Vagina (tissue), 2 donors: ENCODE data around the gene RAB8A.

Experiments
- POLR2A ChIP-seq, 2 donors: fragments of 450-650 bp; IDR thresholded peaks; one replicate each; pipeline ENCODE4 v1.6.1; 2017; ENCODE audit warnings: antibody characterized with exemption in 2 of 2, mild to moderate bottlenecking in 2 of 2, moderate library complexity in 2 of 2
- POLR2AphosphoS5 ChIP-seq, 2 donors: sonication (generic); formaldehyde crosslinking; IDR thresholded peaks; one replicate each; pipeline ENCODE4 v1.9.0; 2017; ENCODE audit warnings: antibody characterized with exemption in 2 of 2, mild to moderate bottlenecking in 2 of 2, low read depth in 1 of 2; ENCODE audit not compliant: insufficient read depth in 1 of 2
- TF ChIP-seq, protein P1 (sequence below), 3 experiments: fragments of 450-650 bp in 2 of 3; fragments of 200-600 bp in 1 of 3; sonication (generic) in 1 of 3; IDR thresholded peaks; one replicate each; pipeline ENCODE4 v1.5.1; 2017 to 2019; ENCODE audit warnings: antibody characterized with exemption in 3 of 3, mild to moderate bottlenecking in 2 of 3, moderate library complexity in 2 of 3

DNA sequence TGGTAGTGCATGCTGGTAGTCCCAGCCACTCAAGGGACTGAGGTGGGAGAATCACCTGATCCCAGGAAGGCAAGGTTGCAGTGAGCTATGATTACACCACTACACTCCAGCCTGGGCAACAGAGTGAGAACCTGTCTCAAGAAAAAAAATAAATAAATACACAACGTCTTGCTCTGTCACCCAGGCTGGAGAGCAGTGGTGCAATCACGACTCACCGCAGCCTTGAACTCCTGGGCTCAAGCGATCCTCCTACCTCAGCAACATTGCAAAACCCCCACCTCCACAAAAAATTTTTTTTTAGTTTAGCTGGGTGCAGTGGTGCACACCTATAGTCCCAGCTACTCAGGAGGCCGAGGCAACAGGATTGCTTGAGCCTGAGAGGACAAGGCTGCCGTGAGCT, 26.6 kb upstream of the RAB8A start:
- TF ChIP-seq, protein P1, sequence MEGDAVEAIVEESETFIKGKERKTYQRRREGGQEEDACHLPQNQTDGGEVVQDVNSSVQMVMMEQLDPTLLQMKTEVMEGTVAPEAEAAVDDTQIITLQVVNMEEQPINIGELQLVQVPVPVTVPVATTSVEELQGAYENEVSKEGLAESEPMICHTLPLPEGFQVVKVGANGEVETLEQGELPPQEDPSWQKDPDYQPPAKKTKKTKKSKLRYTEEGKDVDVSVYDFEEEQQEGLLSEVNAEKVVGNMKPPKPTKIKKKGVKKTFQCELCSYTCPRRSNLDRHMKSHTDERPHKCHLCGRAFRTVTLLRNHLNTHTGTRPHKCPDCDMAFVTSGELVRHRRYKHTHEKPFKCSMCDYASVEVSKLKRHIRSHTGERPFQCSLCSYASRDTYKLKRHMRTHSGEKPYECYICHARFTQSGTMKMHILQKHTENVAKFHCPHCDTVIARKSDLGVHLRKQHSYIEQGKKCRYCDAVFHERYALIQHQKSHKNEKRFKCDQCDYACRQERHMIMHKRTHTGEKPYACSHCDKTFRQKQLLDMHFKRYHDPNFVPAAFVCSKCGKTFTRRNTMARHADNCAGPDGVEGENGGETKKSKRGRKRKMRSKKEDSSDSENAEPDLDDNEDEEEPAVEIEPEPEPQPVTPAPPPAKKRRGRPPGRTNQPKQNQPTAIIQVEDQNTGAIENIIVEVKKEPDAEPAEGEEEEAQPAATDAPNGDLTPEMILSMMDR (IDR thresholded peaks at IDR 0.05), result no peak
- no peak for TF ChIP-seq POLR2AphosphoS5 (IDR thresholded peaks at IDR 0.05; ENCODE audit: insufficient read depth in 1 of 2, low read depth in 1 of 2)
- TF ChIP-seq POLR2A (IDR thresholded peaks at IDR 0.05), result no peak
